Measurements from ENCODE around the gene FBXL3. TPM values are rescaled to one million over a fixed set of nuclear protein-coding genes. Genes with fewer than 3 reads are reported as not detected.

Gene FBXL3
- total and polyA plus RNA-seq, 9 donors: 38.0 to 94.4 (median 54.9) TPM

- H3K4me1 ChIP-seq (ENCODE audit: insufficient read depth): no peaks in the 10 kb centered on the region
- no peak overlapping the region for H3K4me3 ChIP-seq
- no peaks in the 10 kb centered on the region for H3K27me3 ChIP-seq
- no peak for DNase-seq
- no peaks in the 10 kb centered on the region for H3K9me3 ChIP-seq
- no peaks in the 10 kb centered on the region for H3K36me3 ChIP-seq
- intact Hi-C loops (cut with DNase I): no loop called here
- no peak for TF ChIP-seq EP300 (IDR thresholded peaks at IDR 0.05)
- no peak for TF ChIP-seq POLR2A (IDR thresholded peaks at IDR 0.05)
- no peak for TF ChIP-seq CTCF (IDR thresholded peaks at IDR 0.05)
- 91 to 94% (median 93%) methylated on average over 2 of the region's 2 CpGs for WGBS, 3 donors
- H3K27ac ChIP-seq: no peak overlapping the region
These were observed 34.4 kb upstream of the FBXL3 start for GRCh38 chr13:77061362-77061761.

- Histone ChIP-seq H3K27ac (no peak overlapping the region), H3K4me3 (no peak overlapping the region), H3K9me3 (no peaks in the 10 kb centered on the region), H3K4me1 (ENCODE audit: insufficient read depth) (no peaks in the 10 kb centered on the region), H3K27me3 (no peaks in the 10 kb centered on the region), H3K36me3 (no peaks in the 10 kb centered on the region)
- no peak for DNase-seq
- WGBS, 3 donors: 95 to 98% (median 96%) methylated on average over 3 of the region's 3 CpGs
- intact Hi-C loops (cut with DNase I): no loop called here
- TF ChIP-seq CTCF (IDR thresholded peaks at IDR 0.05) (no peak), POLR2A (IDR thresholded peaks at IDR 0.05) (no peak), EP300 (IDR thresholded peaks at IDR 0.05) (no peak)
These were observed 29.9 kb upstream of the FBXL3 start for GRCh38 chr13:77056886-77057285.

- H3K4me1 ChIP-seq (ENCODE audit: insufficient read depth): no peaks in the 10 kb centered on the region
- H3K9me3 ChIP-seq: no peaks in the 10 kb centered on the region
- no peak overlapping the region for H3K27ac ChIP-seq
- intact Hi-C loops (cut with DNase I): no loop called here
- H3K27me3 ChIP-seq: no peaks in the 10 kb centered on the region
- 63 to 77% (median 72%) methylated on average over 3 of the region's 3 CpGs for WGBS, 3 donors
- DNase-seq: no peak
- no peak for TF ChIP-seq EP300 (IDR thresholded peaks at IDR 0.05)
- no peak for TF ChIP-seq CTCF (IDR thresholded peaks at IDR 0.05)
- TF ChIP-seq POLR2A (IDR thresholded peaks at IDR 0.05): no peak
- no peak overlapping the region for H3K4me3 ChIP-seq
- H3K36me3 ChIP-seq: no peaks in the 10 kb centered on the region
These were observed 29.4 kb upstream of the FBXL3 start for GRCh38 chr13:77056382-77056781.

- TF ChIP-seq EP300 (IDR thresholded peaks at IDR 0.05) (no peak), CTCF (IDR thresholded peaks at IDR 0.05) (no peak), POLR2A (IDR thresholded peaks at IDR 0.05) (no peak)
- Histone ChIP-seq H3K4me1 (ENCODE audit: insufficient read depth) (no peaks in the 10 kb centered on the region), H3K4me3 (no peak overlapping the region), H3K9me3 (no peaks in the 10 kb centered on the region), H3K36me3 (no peaks in the 10 kb centered on the region), H3K27me3 (no peaks in the 10 kb centered on the region), H3K27ac (no peak overlapping the region)
- no peak for DNase-seq
- intact Hi-C loops (cut with DNase I): no loop called here
- WGBS, 3 donors: 90 to 91% (median 90%) methylated on average over 2 of the region's 2 CpGs
These were observed 28.2 kb upstream of the FBXL3 start for GRCh38 chr13:77055158-77055557.

GRCh38 chr13:77053192-77053591, 26.2 kb upstream of the FBXL3 start:
- Histone ChIP-seq H3K27ac (no peak overlapping the region), H3K36me3 (no peaks in the 10 kb centered on the region), H3K27me3 (no peaks in the 10 kb centered on the region), H3K9me3 (no peaks in the 10 kb centered on the region), H3K4me1 (ENCODE audit: insufficient read depth) (no peaks in the 10 kb centered on the region), H3K4me3 (no peak overlapping the region)
- WGBS, 3 donors: 88 to 91% (median 91%) methylated on average over 4 of the region's 4 CpGs
- DNase-seq: no peak
- TF ChIP-seq CTCF (IDR thresholded peaks at IDR 0.05): no peak
- TF ChIP-seq POLR2A (IDR thresholded peaks at IDR 0.05): no peak
- TF ChIP-seq EP300 (IDR thresholded peaks at IDR 0.05): no peak
- intact Hi-C loops (cut with DNase I): no loop called here

Measured in ovary (tissue), 9 donors.